Peyer's patch (tissue), 4 donors: ENCODE data around the gene ARHGAP27.

Experiments
- CTCF ChIP-seq, 6 experiments: fragments of 450-650 bp in 4 of 6; fragments of 200-600 bp in 2 of 6; sonication (generic) in 1 of 6; IDR thresholded peaks; one replicate each; pipeline ENCODE4 v1.5.1; 2017 to 2019; ENCODE audit warnings: antibody characterized with exemption in 6 of 6, mild to moderate bottlenecking in 3 of 6, moderate library complexity in 1 of 6
- POLR2A ChIP-seq, 2 donors: fragments of 450-650 bp; IDR thresholded peaks; one replicate each; pipeline ENCODE4 v1.5.1; 2017; ENCODE audit warnings: antibody characterized with exemption in 2 of 2, mild to moderate bottlenecking in 2 of 2, moderate library complexity in 2 of 2

- no peak for TF ChIP-seq CTCF (IDR thresholded peaks at IDR 0.05)
- peak; percentile 68 to 87 for TF ChIP-seq POLR2A (IDR thresholded peaks at IDR 0.05)
These were observed 19.2 kb downstream of the ARHGAP27 start for GRCh38 chr17:45413498-45413923.
